Endothelial cell of coronary artery (primary cell): ENCODE results near the gene ARHGAP11A. TPM values are rescaled to one million over a fixed set of nuclear protein-coding genes. Genes with fewer than 3 reads are reported as not detected.

ENCODE experiments used
- total RNA-seq: library from RNA; depleted of rRNA; stranded (reverse); fragments of >200 nt; gene quantifications from 2 replicates; pipeline ENCODE4 v1.2.3, GENCODE V29; 2014

ARHGAP11A gene, protein sequence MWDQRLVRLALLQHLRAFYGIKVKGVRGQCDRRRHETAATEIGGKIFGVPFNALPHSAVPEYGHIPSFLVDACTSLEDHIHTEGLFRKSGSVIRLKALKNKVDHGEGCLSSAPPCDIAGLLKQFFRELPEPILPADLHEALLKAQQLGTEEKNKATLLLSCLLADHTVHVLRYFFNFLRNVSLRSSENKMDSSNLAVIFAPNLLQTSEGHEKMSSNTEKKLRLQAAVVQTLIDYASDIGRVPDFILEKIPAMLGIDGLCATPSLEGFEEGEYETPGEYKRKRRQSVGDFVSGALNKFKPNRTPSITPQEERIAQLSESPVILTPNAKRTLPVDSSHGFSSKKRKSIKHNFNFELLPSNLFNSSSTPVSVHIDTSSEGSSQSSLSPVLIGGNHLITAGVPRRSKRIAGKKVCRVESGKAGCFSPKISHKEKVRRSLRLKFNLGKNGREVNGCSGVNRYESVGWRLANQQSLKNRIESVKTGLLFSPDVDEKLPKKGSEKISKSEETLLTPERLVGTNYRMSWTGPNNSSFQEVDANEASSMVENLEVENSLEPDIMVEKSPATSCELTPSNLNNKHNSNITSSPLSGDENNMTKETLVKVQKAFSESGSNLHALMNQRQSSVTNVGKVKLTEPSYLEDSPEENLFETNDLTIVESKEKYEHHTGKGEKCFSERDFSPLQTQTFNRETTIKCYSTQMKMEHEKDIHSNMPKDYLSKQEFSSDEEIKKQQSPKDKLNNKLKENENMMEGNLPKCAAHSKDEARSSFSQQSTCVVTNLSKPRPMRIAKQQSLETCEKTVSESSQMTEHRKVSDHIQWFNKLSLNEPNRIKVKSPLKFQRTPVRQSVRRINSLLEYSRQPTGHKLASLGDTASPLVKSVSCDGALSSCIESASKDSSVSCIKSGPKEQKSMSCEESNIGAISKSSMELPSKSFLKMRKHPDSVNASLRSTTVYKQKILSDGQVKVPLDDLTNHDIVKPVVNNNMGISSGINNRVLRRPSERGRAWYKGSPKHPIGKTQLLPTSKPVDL
- total RNA-seq: 9.2 and 18.5 TPM in 2 replicates

DNA sequence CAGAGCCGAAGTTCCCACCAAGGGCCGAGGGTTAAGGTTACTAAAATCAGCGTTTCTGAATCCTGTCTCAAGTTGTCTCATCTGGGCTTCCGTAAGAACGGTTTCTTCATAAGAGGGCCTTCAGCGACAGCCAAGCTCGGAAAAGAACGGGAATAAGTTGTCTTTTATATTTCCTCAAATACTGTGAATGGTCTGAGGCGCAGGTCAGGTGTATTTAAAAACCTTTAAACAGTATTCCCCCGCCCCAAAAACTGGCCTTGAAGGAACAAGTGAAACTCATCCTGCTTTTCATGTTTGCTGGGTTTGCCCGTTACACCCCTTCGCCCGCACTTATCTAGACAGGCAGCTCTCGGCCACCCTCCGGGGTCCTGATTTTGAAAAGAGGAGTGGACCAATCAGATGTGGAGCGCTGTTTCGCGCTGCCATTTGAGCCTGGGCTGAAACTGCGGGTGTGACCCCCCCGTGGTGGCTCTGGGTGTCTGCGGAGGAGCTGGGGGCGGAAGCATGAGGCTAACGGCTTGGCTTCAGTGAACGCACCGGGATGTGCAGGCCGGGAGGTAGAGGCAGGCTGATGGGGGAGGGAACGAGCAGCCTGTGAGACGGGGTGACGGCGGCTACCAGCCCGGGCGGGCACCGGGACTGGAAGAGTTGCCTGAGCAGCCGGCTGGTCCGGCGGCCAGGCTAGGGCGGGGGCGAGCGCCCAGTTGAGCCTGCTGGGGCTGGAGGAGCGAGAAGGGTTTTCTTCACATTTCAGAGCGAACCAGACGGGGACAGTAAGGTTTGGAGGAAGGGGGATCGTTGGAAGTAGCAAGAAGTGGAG, at the start of gene ARHGAP11A:
Gene ARHGAP11A, plus strand, starts transcription at position 454 of the 820 bp plus-strand sequence. CDS start 708 bp downstream, outside the sequence.

DNA sequence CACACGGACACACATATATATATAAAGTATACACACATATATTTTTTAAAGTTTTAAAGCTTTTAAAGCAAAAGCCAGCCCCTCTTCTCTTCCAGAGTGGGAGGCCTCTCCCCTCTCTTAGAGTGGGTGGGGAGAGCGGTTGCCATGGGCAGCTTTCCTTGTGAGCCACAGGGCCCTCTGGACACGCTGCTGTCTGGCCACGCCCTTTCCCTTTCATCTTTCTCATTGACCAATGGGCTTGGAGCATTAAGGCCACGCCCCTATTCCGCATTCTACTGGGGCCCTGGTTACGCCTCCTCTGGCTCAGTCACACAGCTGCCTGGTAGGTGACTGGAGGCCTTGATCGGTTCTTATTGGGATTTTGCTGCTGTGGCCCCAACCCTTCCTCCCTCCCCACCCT, 22.2 kb upstream of the ARHGAP11A start, which contains the start of gene GOLGA8N:
Gene GOLGA8N, plus strand, starts transcription at position 306 of the 400 bp plus-strand sequence.

DNA sequence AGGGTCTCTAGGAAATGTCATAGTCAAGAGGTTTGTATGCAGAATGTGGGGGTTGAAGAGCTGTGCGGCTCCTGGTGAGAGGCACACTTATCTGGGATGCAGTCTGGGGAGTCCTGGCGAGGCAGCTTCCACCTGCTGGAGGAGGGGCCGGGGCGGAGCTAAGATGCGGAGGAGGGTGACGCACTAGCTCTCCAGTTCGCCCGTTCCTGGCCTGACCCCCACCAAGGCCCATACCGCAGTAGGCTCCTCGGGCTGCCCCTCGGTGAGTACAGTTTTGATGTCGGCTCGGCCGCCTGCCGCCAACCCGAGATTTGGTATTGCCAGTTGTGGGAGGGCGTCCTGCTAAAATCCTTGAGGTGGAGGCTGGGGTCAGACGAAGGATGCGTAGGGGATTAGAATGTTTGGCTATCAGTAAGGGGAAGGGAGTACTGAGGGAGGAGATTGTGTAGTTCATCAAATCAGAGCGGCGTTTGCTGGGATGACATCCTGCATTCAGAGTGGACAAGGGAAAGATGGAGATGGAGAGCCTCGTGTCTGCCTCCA, 26.3 kb downstream of the ARHGAP11A start, which contains the start of gene SCG5:
Gene SCG5, plus strand, starts transcription at position 194 of the 543 bp plus-strand sequence. CDS start 1,883 bp downstream, outside the sequence.

Other genes starting within 250 kb of the ARHGAP11A start
- gene GOLGA8K, start 212.2 kb upstream of the ARHGAP11A start, total RNA-seq: 0.09 and 0.28 TPM in 2 replicates
- 0.09 and 0.19 TPM in 2 replicates for gene GOLGA8O, start 159.9 kb upstream of the ARHGAP11A start, total RNA-seq
- gene GOLGA8N, start 22.0 kb upstream of the ARHGAP11A start, total RNA-seq: 0.63 and 3.2 TPM in 2 replicates
- gene SCG5, start 26.2 kb downstream of the ARHGAP11A start, total RNA-seq: 0.09 and 2.4 TPM in 2 replicates
- 0.09 and 0.19 TPM in 2 replicates for gene GREM1, start 102.5 kb downstream of the ARHGAP11A start, total RNA-seq